WTC11 (cell line): ENCODE results near the gene STYXL2. TPM values are rescaled to one million over a fixed set of nuclear protein-coding genes. Genes with fewer than 3 reads are reported as not detected.

Experiments
- ATAC-seq: fragments of 200-7000 bp; cut with Tn5 transposase; 2 replicates; pipeline ENCODE4 v1.10.0; 2021; ENCODE audit warnings: mild to moderate bottlenecking, moderate library complexity
- CTCF ChIA-PET: fragments of 300-600 bp; sonication (Branson Sonifier 250); formaldehyde crosslinking; loops from one replicate; lab custom pipeline; 2021; ENCODE audit warnings: antibody characterized with exemption; lab: Charles Lee
- POLR2A ChIA-PET: fragments of 350-600 bp; sonication (Branson Sonifier 250); formaldehyde crosslinking; loops from one replicate; lab custom pipeline; 2021; ENCODE audit warnings: antibody characterized with exemption; lab: Charles Lee
- DNase-seq: peaks from one replicate; pipeline ENCODE4 v3.0.0; 2021; ENCODE audit warnings: low spot score
- H3K27ac Mint-ChIP-seq: 2 replicates; pipeline ENCODE4 v1.8.0; 2021; ENCODE audit warnings: mixed read lengths
- H3K27me3 Mint-ChIP-seq: 2 replicates; pipeline ENCODE4 v1.8.0; 2021; ENCODE audit warnings: low read depth, mild to moderate bottlenecking, moderate library complexity, mixed read lengths
- H3K36me3 Mint-ChIP-seq: 2 replicates; pipeline ENCODE4 v1.8.0; 2021; ENCODE audit warnings: mixed read lengths
- H3K4me1 Mint-ChIP-seq: 2 replicates; pipeline ENCODE4 v1.8.0; 2022; ENCODE audit warnings: mixed read lengths
- H3K4me3 Mint-ChIP-seq: 2 replicates; pipeline ENCODE4 v1.8.0; 2021; ENCODE audit warnings: mild to moderate bottlenecking, moderate library complexity, mixed read lengths
- H3K9me3 Mint-ChIP-seq: 2 replicates; pipeline ENCODE4 v1.8.0; 2021; ENCODE audit warnings: mixed read lengths
- CBFB ChIP-seq: sonication (generic); formaldehyde crosslinking; IDR thresholded peaks from 2 replicates; pipeline ENCODE4 v1.8.1; 2022; ENCODE audit warnings: mild to moderate bottlenecking, low read depth, missing genetic modification reagents
- ELF4 ChIP-seq: sonication (generic); formaldehyde crosslinking; IDR thresholded peaks from 2 replicates; pipeline ENCODE4 v1.8.1; 2022; ENCODE audit warnings: low read depth, mild to moderate bottlenecking, moderate library complexity, missing genetic modification reagents
- FOXJ3 ChIP-seq: sonication (generic); formaldehyde crosslinking; IDR thresholded peaks from 2 replicates; pipeline ENCODE4 v1.9.0; 2021; ENCODE audit warnings: missing genetic modification reagents, mild to moderate bottlenecking, borderline replicate concordance
- FOXK1 ChIP-seq: sonication (generic); formaldehyde crosslinking; IDR thresholded peaks from 2 replicates; pipeline ENCODE4 v1.8.0; 2022; ENCODE audit warnings: mild to moderate bottlenecking, moderate library complexity, missing genetic modification reagents
- FOXP1 ChIP-seq: sonication (generic); formaldehyde crosslinking; IDR thresholded peaks from 2 replicates; pipeline ENCODE4 v1.8.0; 2022; ENCODE audit warnings: missing genetic modification reagents, mild to moderate bottlenecking, moderate library complexity, borderline replicate concordance
- JUN ChIP-seq: sonication (generic); formaldehyde crosslinking; IDR thresholded peaks from 2 replicates; pipeline ENCODE4 v1.8.0; 2023; ENCODE audit warnings: mild to moderate bottlenecking, missing genetic modification reagents
- KAT7 ChIP-seq: sonication (generic); formaldehyde crosslinking; IDR thresholded peaks from 2 replicates; pipeline ENCODE4 v1.8.1; 2023; ENCODE audit warnings: missing genetic modification reagents, mild to moderate bottlenecking, borderline replicate concordance
- NFYB ChIP-seq: sonication (generic); formaldehyde crosslinking; conservative IDR thresholded peaks from 2 replicates; pipeline ENCODE4 v1.8.0; 2022; ENCODE audit warnings: low read depth, missing genetic modification reagents
- RELA ChIP-seq: sonication (generic); formaldehyde crosslinking; IDR thresholded peaks from 2 replicates; pipeline ENCODE4 v1.8.1; 2022; ENCODE audit warnings: missing genetic modification reagents, mild to moderate bottlenecking, borderline replicate concordance
- SMAD3 ChIP-seq: sonication (generic); formaldehyde crosslinking; IDR thresholded peaks from 2 replicates; pipeline ENCODE4 v1.8.0; 2022; ENCODE audit warnings: missing genetic modification reagents, mild to moderate bottlenecking, borderline replicate concordance
- SOX15 ChIP-seq: fragments of 250-450 bp; sonication (Bioruptor Pico); IDR thresholded peaks from 2 replicates; pipeline ENCODE4 v1.9.0; 2021; ENCODE audit warnings: mild to moderate bottlenecking
- STAT6 ChIP-seq: sonication (generic); formaldehyde crosslinking; conservative IDR thresholded peaks from 2 replicates; pipeline ENCODE4 v1.8.1; 2023; ENCODE audit warnings: mild to moderate bottlenecking, low read depth, missing genetic modification reagents, moderate library complexity
- total RNA-seq: library from RNA; stranded (reverse); gene quantifications from 3 replicates; pipeline ENCODE4 v1.2.3, GENCODE V29; 2021
- TF ChIP-seq, protein P1 (sequence below): sonication (generic); formaldehyde crosslinking; IDR thresholded peaks from 2 replicates; pipeline ENCODE4 v1.8.0; 2023; ENCODE audit warnings: missing genetic modification reagents, mild to moderate bottlenecking, borderline replicate concordance
- TF ChIP-seq, protein P2 (sequence below): sonication (generic); formaldehyde crosslinking; IDR thresholded peaks from 2 replicates; pipeline ENCODE4 v1.8.1; 2022; ENCODE audit warnings: low read depth, missing genetic modification reagents, borderline replicate concordance
- TF ChIP-seq, protein P3 (sequence below): sonication (generic); formaldehyde crosslinking; IDR thresholded peaks from 2 replicates; pipeline ENCODE4 v1.8.0; 2023; ENCODE audit warnings: mild to moderate bottlenecking, missing genetic modification reagents
- TF ChIP-seq, protein P4 (sequence below): sonication (generic); formaldehyde crosslinking; conservative IDR thresholded peaks from 2 replicates; pipeline ENCODE4 v1.8.1; 2022; ENCODE audit warnings: mild to moderate bottlenecking, missing genetic modification reagents

Gene STYXL2
- total RNA-seq, 1 experiment from 2014 or later: 0.59 TPM

DNA sequence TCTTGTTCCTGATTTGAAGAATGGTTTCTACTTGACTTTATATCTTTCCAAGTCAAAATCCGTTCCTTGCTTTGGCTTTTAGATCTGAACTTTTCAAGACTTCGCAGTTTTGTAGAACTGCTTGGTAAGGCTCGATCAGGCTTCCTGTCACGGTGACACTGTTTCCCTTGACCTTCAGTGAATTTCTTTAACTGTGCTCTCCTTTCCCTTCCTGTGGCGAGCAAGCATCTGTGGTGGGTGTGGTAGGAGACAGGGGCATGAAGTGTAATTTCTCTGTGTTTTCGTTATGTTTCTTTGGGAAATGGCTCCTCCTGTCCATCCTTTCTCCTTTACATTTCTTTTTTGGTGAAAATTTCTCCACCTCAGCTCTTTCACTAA is 10.4 kb downstream of the STYXL2 start:
- Mint-ChIP-seq H3K27me3 (no peaks in the 10 kb centered on the region), H3K4me3 (peak overlapping the region; percentile 24; the same call in 1 of the 2 replicates), H3K27ac (peak overlapping the region; percentile 11)
- ChIA-PET POLR2A (interaction anchor here (0.6 kb wide), 2 partner anchors 90 to 136 kb away, joined by 3 read pairs; no protein-coding TSS in a partner anchor), CTCF (interaction anchor here (1.4 to 1.6 kb wide), 3 partner anchors 37 to 116 kb away, joined by 3 to 7 read pairs (median 5); no protein-coding TSS in a partner anchor)
- no peak for ATAC-seq
- TF ChIP-seq CBFB (no peak), FOXK1 (CRISPR knock-in tag) (no peak), SOX15 (no peak), NFYB (CRISPR knock-in tag) (no peak), FOXP1 (CRISPR knock-in tag) (no peak), SMAD3 (no peak), FOXJ3 (CRISPR knock-in tag) (no peak), ELF4 (no peak), RELA (CRISPR knock-in tag) (no peak), STAT6 (CRISPR knock-in tag) (no peak), JUN (no peak), KAT7 (CRISPR knock-in tag) (no peak)
- TF ChIP-seq, protein P1, sequence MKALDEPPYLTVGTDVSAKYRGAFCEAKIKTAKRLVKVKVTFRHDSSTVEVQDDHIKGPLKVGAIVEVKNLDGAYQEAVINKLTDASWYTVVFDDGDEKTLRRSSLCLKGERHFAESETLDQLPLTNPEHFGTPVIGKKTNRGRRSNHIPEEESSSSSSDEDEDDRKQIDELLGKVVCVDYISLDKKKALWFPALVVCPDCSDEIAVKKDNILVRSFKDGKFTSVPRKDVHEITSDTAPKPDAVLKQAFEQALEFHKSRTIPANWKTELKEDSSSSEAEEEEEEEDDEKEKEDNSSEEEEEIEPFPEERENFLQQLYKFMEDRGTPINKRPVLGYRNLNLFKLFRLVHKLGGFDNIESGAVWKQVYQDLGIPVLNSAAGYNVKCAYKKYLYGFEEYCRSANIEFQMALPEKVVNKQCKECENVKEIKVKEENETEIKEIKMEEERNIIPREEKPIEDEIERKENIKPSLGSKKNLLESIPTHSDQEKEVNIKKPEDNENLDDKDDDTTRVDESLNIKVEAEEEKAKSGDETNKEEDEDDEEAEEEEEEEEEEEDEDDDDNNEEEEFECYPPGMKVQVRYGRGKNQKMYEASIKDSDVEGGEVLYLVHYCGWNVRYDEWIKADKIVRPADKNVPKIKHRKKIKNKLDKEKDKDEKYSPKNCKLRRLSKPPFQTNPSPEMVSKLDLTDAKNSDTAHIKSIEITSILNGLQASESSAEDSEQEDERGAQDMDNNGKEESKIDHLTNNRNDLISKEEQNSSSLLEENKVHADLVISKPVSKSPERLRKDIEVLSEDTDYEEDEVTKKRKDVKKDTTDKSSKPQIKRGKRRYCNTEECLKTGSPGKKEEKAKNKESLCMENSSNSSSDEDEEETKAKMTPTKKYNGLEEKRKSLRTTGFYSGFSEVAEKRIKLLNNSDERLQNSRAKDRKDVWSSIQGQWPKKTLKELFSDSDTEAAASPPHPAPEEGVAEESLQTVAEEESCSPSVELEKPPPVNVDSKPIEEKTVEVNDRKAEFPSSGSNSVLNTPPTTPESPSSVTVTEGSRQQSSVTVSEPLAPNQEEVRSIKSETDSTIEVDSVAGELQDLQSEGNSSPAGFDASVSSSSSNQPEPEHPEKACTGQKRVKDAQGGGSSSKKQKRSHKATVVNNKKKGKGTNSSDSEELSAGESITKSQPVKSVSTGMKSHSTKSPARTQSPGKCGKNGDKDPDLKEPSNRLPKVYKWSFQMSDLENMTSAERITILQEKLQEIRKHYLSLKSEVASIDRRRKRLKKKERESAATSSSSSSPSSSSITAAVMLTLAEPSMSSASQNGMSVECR (CRISPR knock-in tag): no peak
- TF ChIP-seq, protein P2, sequence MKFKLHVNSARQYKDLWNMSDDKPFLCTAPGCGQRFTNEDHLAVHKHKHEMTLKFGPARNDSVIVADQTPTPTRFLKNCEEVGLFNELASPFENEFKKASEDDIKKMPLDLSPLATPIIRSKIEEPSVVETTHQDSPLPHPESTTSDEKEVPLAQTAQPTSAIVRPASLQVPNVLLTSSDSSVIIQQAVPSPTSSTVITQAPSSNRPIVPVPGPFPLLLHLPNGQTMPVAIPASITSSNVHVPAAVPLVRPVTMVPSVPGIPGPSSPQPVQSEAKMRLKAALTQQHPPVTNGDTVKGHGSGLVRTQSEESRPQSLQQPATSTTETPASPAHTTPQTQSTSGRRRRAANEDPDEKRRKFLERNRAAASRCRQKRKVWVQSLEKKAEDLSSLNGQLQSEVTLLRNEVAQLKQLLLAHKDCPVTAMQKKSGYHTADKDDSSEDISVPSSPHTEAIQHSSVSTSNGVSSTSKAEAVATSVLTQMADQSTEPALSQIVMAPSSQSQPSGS: no peak
- TF ChIP-seq, protein P3, sequence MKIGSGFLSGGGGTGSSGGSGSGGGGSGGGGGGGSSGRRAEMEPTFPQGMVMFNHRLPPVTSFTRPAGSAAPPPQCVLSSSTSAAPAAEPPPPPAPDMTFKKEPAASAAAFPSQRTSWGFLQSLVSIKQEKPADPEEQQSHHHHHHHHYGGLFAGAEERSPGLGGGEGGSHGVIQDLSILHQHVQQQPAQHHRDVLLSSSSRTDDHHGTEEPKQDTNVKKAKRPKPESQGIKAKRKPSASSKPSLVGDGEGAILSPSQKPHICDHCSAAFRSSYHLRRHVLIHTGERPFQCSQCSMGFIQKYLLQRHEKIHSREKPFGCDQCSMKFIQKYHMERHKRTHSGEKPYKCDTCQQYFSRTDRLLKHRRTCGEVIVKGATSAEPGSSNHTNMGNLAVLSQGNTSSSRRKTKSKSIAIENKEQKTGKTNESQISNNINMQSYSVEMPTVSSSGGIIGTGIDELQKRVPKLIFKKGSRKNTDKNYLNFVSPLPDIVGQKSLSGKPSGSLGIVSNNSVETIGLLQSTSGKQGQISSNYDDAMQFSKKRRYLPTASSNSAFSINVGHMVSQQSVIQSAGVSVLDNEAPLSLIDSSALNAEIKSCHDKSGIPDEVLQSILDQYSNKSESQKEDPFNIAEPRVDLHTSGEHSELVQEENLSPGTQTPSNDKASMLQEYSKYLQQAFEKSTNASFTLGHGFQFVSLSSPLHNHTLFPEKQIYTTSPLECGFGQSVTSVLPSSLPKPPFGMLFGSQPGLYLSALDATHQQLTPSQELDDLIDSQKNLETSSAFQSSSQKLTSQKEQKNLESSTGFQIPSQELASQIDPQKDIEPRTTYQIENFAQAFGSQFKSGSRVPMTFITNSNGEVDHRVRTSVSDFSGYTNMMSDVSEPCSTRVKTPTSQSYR (CRISPR knock-in tag): no peak
- TF ChIP-seq, protein P4, sequence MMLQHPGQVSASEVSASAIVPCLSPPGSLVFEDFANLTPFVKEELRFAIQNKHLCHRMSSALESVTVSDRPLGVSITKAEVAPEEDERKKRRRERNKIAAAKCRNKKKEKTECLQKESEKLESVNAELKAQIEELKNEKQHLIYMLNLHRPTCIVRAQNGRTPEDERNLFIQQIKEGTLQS (CRISPR knock-in tag): no peak
- TF ChIP-seq, all 79 proteins: peak for 0
- H3K4me1 Mint-ChIP-seq: peaks cover 52% of the 10 kb centered on the region
- no peaks in the 10 kb centered on the region for H3K36me3 Mint-ChIP-seq
- peaks cover 19% of the 10 kb centered on the region for H3K9me3 Mint-ChIP-seq
- DNase-seq: no peak
